Activated naive CD4-positive, alpha-beta T cell treated with Interleukin-2 at 50 U/mL for 16 hours (primary cell): ENCODE results near the gene VSIG10.
"Not testable (repeated sequence)": the region's sequence is repeated elsewhere in the genome, so short reads cannot be mapped to it uniquely, and the experiment has no call there.

Experiments used
- DNase-seq: peaks from one replicate; pipeline ENCODE4 v3.0.0-alpha.2; 2020

Gene VSIG10

GRCh38 chr12:118029166-118029565 lies 74.6 kb downstream of the VSIG10 start:
- DNase-seq: no peak

GRCh38 chr12:118025168-118025567 lies 78.6 kb downstream of the VSIG10 start:
- DNase-seq: no peak

GRCh38 chr12:118023301-118023860 lies 80.4 kb downstream of the VSIG10 start:
- DNase-seq: no peak

- DNase-seq: no peak
Observed at GRCh38 chr12:118022728-118023109, 81.1 kb downstream of the VSIG10 start.

GRCh38 chr12:118022097-118022727 lies 81.6 kb downstream of the VSIG10 start:
- not testable (repeated sequence) for DNase-seq

- no peak for DNase-seq
Observed at GRCh38 chr12:118020036-118020435, 83.8 kb downstream of the VSIG10 start.

GRCh38 chr12:118017926-118018325 lies 85.9 kb downstream of the VSIG10 start:
- no peak for DNase-seq

- DNase-seq: peak; percentile 98
Observed at GRCh38 chr12:118016424-118017264, 87.2 kb downstream of the VSIG10 start, which contains the start of gene RFC5. Gene RFC5 (plus strand): TSS chr12:118016703. CDS start chr12:118016828, 125 bp downstream.

GRCh38 chr12:118015944-118016343 lies 87.9 kb downstream of the VSIG10 start:
- no peak for DNase-seq

GRCh38 chr12:118015306-118015705 lies 88.5 kb downstream of the VSIG10 start:
- DNase-seq: no peak
